Esophagus (tissue), 2 donors: ENCODE data around the gene PIK3R2. TPM values are rescaled to one million over a fixed set of nuclear protein-coding genes. Genes with fewer than 3 reads are reported as not detected.
A peak's percentile ranks its signal among the peaks of the same experiment; 100 is the strongest.
"Not testable (repeated sequence)": the region's sequence is repeated elsewhere in the genome, so short reads cannot be mapped to it uniquely, and the experiment has no call there.

ENCODE experiments used
- H3K27ac ChIP-seq, 2 donors: one replicate each; pipeline ENCODE4 v1.5.1; 2013; ENCODE audit warnings: low read depth in 2 of 2, mild to moderate bottlenecking in 2 of 2, inconsistent platforms in 1 of 2, low read length in 1 of 2, moderate library complexity in 1 of 2
- H3K27me3 ChIP-seq, 2 donors: one replicate each; pipeline ENCODE4 v1.6.1; 2013; ENCODE audit warnings: low read length in 2 of 2, control low read depth in 1 of 2, mild to moderate bottlenecking in 1 of 2; ENCODE audit not compliant: insufficient read depth in 2 of 2, control insufficient read depth in 1 of 2
- H3K36me3 ChIP-seq, 2 donors: one replicate each; pipeline ENCODE4 v1.6.1; 2013; ENCODE audit warnings: low read length in 1 of 2; ENCODE audit not compliant: control insufficient read depth in 2 of 2, insufficient read depth in 2 of 2
- H3K4me1 ChIP-seq, 2 donors: one replicate each; pipeline ENCODE4 v1.6.1; 2013; ENCODE audit warnings: low read length in 1 of 2; ENCODE audit not compliant: control insufficient read depth in 2 of 2, insufficient read depth in 2 of 2
- H3K4me3 ChIP-seq, 2 donors: one replicate each; pipeline ENCODE4 v1.5.1; 2013; ENCODE audit warnings: low read length in 2 of 2, mild to moderate bottlenecking in 2 of 2, low read depth in 1 of 2, moderate library complexity in 1 of 2
- H3K9me3 ChIP-seq, 2 donors: one replicate each; pipeline ENCODE4 v1.6.1; 2013; ENCODE audit warnings: mild to moderate bottlenecking in 2 of 2, low read depth in 1 of 2, low read length in 1 of 2, moderate library complexity in 1 of 2; ENCODE audit not compliant: control insufficient read depth in 2 of 2, insufficient read depth in 1 of 2
- WGBS, 2 donors: extraction: QIAGEN DNeasy Blood & Tissue Kit; methylation state at CpG; one replicate each; pipeline ENCODE4 v1.1.7; 2013; 5-methylcytosine and 5-hydroxymethylcytosine counted together
- polyA plus RNA-seq, 2 donors: library from polyadenylated mRNA; stranded (reverse); fragments of 200-250 nt; gene quantifications; one replicate each; pipeline ENCODE4 v1.2.3, GENCODE V29; 2013
- donor health status: healthy with polysubstance abuse.
- donor health status: Bipolar disorder and iron deficiency.

Gene PIK3R2
- polyA plus RNA-seq, 2 donors = 8.1 to 10.6 TPM

DNA sequence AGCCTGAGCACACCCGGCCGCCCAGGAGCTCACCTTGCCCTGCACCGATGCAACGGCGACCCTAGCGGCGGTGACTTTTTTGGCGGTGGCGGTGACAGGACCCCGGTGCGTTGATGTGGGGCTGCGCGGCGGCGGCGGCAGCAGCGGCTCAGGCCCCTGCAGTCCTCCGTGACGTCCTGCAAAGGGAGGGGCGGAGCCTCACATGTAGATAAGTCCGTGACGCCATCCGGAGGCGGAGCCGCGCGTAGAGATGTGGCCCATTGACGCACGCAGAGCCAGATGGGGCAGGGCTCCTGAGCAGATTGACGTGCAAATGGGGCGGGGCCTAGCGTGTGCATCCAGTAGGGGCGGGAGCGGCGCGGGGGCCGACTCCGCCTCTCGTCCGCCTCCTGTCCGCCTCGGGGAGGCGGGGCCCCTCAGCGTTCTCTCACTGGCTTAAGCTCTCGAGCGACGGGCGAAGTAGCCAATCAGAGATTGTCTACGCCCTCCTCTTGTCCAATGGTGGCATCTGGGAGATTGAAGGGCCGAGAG is 51.0 kb downstream of the PIK3R2 start, which contains the start of gene RAB3A:
TSS of gene RAB3A (minus strand) at position 180 of the 531 bp plus-strand sequence. CDS start 1,302 bp downstream, outside the sequence.
- Histone ChIP-seq H3K4me3 (peak within 1 kb of the TSS; percentile 65 to 67), H3K27ac (peak within 1 kb of the TSS; percentile 82 to 95), H3K4me1 (peaks cover 4 to 6% of the 10 kb centered on the region in 2 donors), H3K36me3 (peaks cover 0 to 4% of the 10 kb centered on the region in 2 donors), H3K27me3 (no peaks in the 10 kb centered on the region), H3K9me3 (no peaks in the 10 kb centered on the region)
- 0% methylated on average over 50 of the region's 50 CpGs for WGBS, 2 donors

GRCh38 chr19:18204394-18205199 is 51.6 kb downstream of the PIK3R2 start:
- H3K4me1 ChIP-seq = peaks cover 4 to 6% of the 10 kb centered on the region in 2 donors
- H3K4me3 ChIP-seq = peak overlapping the region; percentile 29 to 63
- peaks cover 0 to 4% of the 10 kb centered on the region in 2 donors for H3K36me3 ChIP-seq
- no peaks in the 10 kb centered on the region for H3K9me3 ChIP-seq
- peak overlapping the region; percentile 82 to 95 for H3K27ac ChIP-seq
- 0 to 1% methylated on average over 21 to 22 of the region's 22 CpGs for WGBS, 2 donors
- H3K27me3 ChIP-seq = no peaks in the 10 kb centered on the region

DNA sequence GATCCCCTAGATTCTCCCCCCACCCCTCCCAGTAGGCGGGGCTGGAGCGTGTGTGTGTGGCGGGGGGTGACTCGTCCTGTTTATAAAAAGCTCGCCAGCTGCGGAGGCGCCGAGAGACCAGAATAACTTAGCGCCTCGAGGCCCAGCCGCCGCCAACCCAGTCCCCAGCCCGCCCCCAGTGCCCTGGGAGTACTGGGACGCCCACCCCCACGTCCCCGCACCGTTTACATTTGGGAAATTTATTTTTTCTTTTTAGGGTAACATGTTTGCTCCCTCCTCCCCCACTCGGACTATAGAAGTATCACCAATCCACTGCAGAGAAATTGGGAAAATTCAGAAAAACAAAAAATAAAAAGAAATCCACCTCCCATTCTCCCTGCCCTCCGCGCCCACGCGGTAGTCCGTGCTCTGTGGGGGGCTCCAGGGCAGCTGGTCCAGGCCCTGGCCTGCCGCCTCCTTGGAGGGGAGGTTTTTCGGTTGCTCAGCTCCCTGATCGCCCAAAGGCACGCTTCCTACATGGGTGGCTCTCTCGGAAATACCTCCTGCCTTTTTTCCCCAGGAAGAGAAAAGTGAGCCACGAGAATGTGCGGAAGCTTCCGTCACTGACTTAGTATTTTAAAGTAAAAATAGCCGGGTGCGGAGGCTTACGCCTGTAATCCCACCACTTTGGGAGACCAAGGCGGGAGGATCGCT is 52.4 kb downstream of the PIK3R2 start:
- peak overlapping the region; percentile 82 to 95 for H3K27ac ChIP-seq
- H3K4me3 ChIP-seq = peak overlapping the region; percentile 29 to 63
- WGBS, 2 donors = 16 to 25% methylated on average over 36 of the region's 36 CpGs
- peaks cover 4 to 6% of the 10 kb centered on the region in 2 donors for H3K4me1 ChIP-seq
- H3K27me3 ChIP-seq = no peaks in the 10 kb centered on the region
- no peaks in the 10 kb centered on the region for H3K9me3 ChIP-seq
- H3K36me3 ChIP-seq = peaks cover 0 to 4% of the 10 kb centered on the region in 2 donors

GRCh38 chr19:18206018-18206417 is 53.1 kb downstream of the PIK3R2 start:
- H3K27me3 ChIP-seq = no peaks in the 10 kb centered on the region
- H3K27ac ChIP-seq = peak overlapping the region; percentile 82 to 95
- no peaks in the 10 kb centered on the region for H3K9me3 ChIP-seq
- 84 to 88% methylated on average over 12 of the region's 12 CpGs for WGBS, 2 donors
- peaks cover 4 to 6% of the 10 kb centered on the region in 2 donors for H3K4me1 ChIP-seq
- peaks cover 0 to 4% of the 10 kb centered on the region in 2 donors for H3K36me3 ChIP-seq
- no peak overlapping the region for H3K4me3 ChIP-seq

DNA sequence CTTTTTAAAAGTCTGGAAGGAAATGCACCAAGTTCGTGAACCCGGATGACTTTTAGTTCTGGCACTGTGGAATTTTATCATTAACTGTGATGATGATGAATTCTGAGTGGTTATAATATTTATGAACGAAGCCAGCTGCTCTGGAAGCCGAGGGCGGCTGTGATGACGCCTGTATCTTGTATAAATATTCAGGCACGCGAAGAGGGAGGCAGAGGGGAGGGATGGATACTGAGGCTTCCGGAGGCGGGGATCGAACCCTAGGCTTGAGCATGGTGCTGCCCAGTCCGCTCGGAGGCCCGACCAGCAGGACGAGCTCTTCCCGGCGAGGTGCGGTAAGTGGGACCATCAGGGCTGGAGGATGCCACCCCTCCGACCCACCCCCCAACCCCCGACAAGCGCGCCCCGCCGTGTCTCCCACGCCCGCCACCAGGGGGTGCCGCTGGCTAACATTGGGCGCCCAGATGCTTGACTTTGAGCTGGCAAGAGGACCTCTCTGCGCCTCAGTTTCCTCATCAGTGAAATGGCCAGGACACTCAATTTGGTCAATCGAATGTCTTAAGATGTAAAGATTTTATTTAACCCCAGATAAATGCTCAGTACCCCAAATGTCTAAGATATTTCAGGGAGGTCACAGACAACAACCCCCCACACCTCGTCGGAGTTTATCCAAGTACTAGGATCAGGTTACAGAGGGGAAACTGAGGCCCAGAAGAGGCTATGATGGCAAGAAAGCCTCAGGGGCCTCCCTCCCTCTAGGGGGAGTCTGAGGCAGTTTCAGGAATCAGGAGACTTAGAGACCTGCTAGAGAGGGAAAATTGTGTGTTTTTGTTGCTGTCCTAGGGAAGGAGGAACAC is 55.4 kb downstream of the PIK3R2 start:
- 16 to 20% methylated on average over 32 of the region's 32 CpGs for WGBS, 2 donors
- Histone ChIP-seq H3K27ac (peak overlapping the region; percentile 6 to 15), H3K9me3 (no peaks in the 10 kb centered on the region), H3K27me3 (no peaks in the 10 kb centered on the region), H3K4me1 (peaks cover 2 to 4% of the 10 kb centered on the region in 2 donors), H3K4me3 (no peak overlapping the region), H3K36me3 (no peaks in the 10 kb centered on the region)

GRCh38 chr19:18209912-18210311 is 56.9 kb downstream of the PIK3R2 start:
- H3K4me1 ChIP-seq, H3K9me3 ChIP-seq, H3K4me3 ChIP-seq, H3K27ac ChIP-seq, H3K27me3 ChIP-seq, H3K36me3 ChIP-seq: not testable (repeated sequence)
- 84 to 86% methylated on average over 4 to 5 of the region's 5 CpGs for WGBS, 2 donors

- 77 to 78% methylated on average over 14 of the region's 14 CpGs for WGBS, 2 donors
Observed at GRCh38 chr19:18211683-18212082, 58.7 kb downstream of the PIK3R2 start.

DNA sequence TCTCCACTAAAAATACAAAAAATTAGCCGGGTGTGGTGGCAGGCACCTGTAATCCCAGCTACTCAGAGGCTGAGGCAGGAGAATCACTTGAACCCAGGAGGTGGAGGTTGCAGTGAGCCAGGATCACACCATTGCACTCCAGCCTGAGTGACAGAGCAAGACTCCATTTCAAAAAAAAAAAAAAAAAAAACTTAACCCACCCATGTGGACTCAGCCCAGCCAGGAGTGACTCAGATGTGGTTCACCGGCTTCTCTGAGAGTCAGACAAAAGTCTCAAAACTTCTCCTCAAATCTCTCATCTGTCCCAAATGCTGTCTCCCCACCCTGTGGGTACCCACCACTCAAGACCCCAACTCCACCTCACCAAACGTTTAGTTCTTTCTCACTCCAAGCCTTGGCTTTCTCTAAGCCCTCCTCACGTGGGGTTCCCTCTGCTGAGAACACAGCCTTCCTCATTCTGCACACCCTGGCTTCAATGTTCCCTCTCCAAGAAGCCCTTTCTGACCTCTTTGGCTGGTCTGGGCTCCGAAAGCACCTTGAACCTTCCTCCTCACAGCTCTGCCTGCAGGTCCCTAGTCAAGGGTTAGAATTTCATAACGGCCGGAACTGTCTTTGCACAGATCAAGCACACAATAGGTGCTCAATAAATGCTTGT is 61.9 kb downstream of the PIK3R2 start:
- no peaks in the 10 kb centered on the region for H3K9me3 ChIP-seq
- 53 to 59% methylated on average over 7 of the region's 7 CpGs for whole genome bisulfite sequencing, 2 donors
- H3K4me3 ChIP-seq = no peak overlapping the region
- H3K36me3 ChIP-seq = no peaks in the 10 kb centered on the region
- H3K27me3 ChIP-seq = no peaks in the 10 kb centered on the region
- no peaks in the 10 kb centered on the region for H3K4me1 ChIP-seq
- no peak overlapping the region for H3K27ac ChIP-seq

More at GRCh38 chr19:18211683-18212082, 58.7 kb downstream of the PIK3R2 start:
- H3K4me1 ChIP-seq = no peaks in the 10 kb centered on the region
- no peaks in the 10 kb centered on the region for H3K36me3 ChIP-seq
- H3K4me3 ChIP-seq = no peak overlapping the region
- no peak overlapping the region for H3K27ac ChIP-seq
- no peaks in the 10 kb centered on the region for H3K27me3 ChIP-seq
- no peaks in the 10 kb centered on the region for H3K9me3 ChIP-seq
